Activated T-helper 1 cell treated with anti-CD3 and anti-CD28 coated beads, Interleukin-2, amount 50 U/mL, for 16 hours (primary cell): Measurements from ENCODE around the gene WNT3A.

ENCODE experiments used
- DNase-seq, 2 donors: peaks; one replicate each; pipeline ENCODE4 v3.0.0-alpha.2; 2020; ENCODE audit warnings: low read depth in 1 of 2, low spot score in 1 of 2

The WNT3A gene

GRCh38 chr1:228030451-228031201 is 23.8 kb downstream of the WNT3A start:
- DNase-seq, result no peak

GRCh38 chr1:228031276-228031995 is 24.6 kb downstream of the WNT3A start:
- DNase-seq, result no peak

GRCh38 chr1:228032041-228032440 is 25.2 kb downstream of the WNT3A start:
- DNase-seq, result no peak

- no peak for DNase-seq
Measured at GRCh38 chr1:228033376-228033775, 26.6 kb downstream of the WNT3A start.

- DNase-seq, result no peak
Measured at GRCh38 chr1:228034954-228035837, 28.4 kb downstream of the WNT3A start.

GRCh38 chr1:228035844-228036243 is 29.0 kb downstream of the WNT3A start:
- no peak for DNase-seq

- no peak for DNase-seq
Measured at GRCh38 chr1:228036701-228037231, 30.0 kb downstream of the WNT3A start.

GRCh38 chr1:228037401-228038386 is 30.9 kb downstream of the WNT3A start:
- DNase-seq, result no peak

- DNase-seq, result no peak
Measured at GRCh38 chr1:228038387-228039005, 31.7 kb downstream of the WNT3A start.

GRCh38 chr1:228039006-228039903 is 32.5 kb downstream of the WNT3A start:
- no peak for DNase-seq

GRCh38 chr1:228039986-228040385 is 33.2 kb downstream of the WNT3A start:
- no peak for DNase-seq

GRCh38 chr1:228041316-228041715 is 34.5 kb downstream of the WNT3A start:
- no peak for DNase-seq

- DNase-seq, result no peak
Measured at GRCh38 chr1:228042508-228042907, 35.7 kb downstream of the WNT3A start.

GRCh38 chr1:228043281-228043848 is 36.6 kb downstream of the WNT3A start:
- DNase-seq, result no peak

- DNase-seq, result no peak
Measured at GRCh38 chr1:228044961-228045360, 38.2 kb downstream of the WNT3A start.

GRCh38 chr1:228045405-228045804 is 38.6 kb downstream of the WNT3A start:
- no peak for DNase-seq

GRCh38 chr1:228045871-228046270 is 39.1 kb downstream of the WNT3A start:
- no peak for DNase-seq

GRCh38 chr1:228046421-228047182 is 39.8 kb downstream of the WNT3A start:
- no peak for DNase-seq
